HL-60 (cell line): Measurements from ENCODE around the gene SLC24A3.

ENCODE experiments used
- DNase-seq, 2 experiments: peaks; one replicate each; pipeline ENCODE4 v3.0.0-alpha.2; 2010 to 2020; ENCODE audit warnings: low read depth in 1 of 2, low spot score in 1 of 2
- H3K27ac ChIP-seq: fragments of 250-450 bp; sonication (Bioruptor Pico); replicated peaks from 2 replicates; pipeline ENCODE4 v1.5.1; 2020; ENCODE audit warnings: mild to moderate bottlenecking, moderate library complexity
- H3K27me3 ChIP-seq: fragments of 250-450 bp; sonication (Bioruptor Pico); 2 replicates; pipeline ENCODE4 v1.5.1; 2021; ENCODE audit warnings: mild to moderate bottlenecking, moderate library complexity; ENCODE audit not compliant: insufficient read depth, poor library complexity, severe bottlenecking
- H3K4me3 ChIP-seq: replicated peaks from 2 replicates; pipeline ENCODE4 v1.5.1; 2011; ENCODE audit warnings: mild to moderate bottlenecking, control low read depth, low read length; ENCODE audit not compliant: insufficient read depth
- GABPA ChIP-seq: IDR thresholded peaks from 2 replicates; pipeline ENCODE4 v1.6.1; 2012; ENCODE audit warnings: low read depth
- POLR2AphosphoS5 ChIP-seq: IDR thresholded peaks from 2 replicates; pipeline ENCODE4 v1.6.1; 2012; ENCODE audit warnings: low read depth
- SPI1 ChIP-seq: IDR thresholded peaks from 2 replicates; pipeline ENCODE4 v1.6.1; 2012; ENCODE audit warnings: low read depth, mild to moderate bottlenecking, borderline replicate concordance
- TF ChIP-seq, protein P1 (sequence below): IDR thresholded peaks from 2 replicates; pipeline ENCODE4 v1.6.1; 2012; ENCODE audit warnings: low read depth; ENCODE audit not compliant: insufficient replicate concordance
- TF ChIP-seq, protein P2 (sequence below): IDR thresholded peaks from one replicate; pipeline ENCODE4 v1.5.1; 2011; ENCODE audit warnings: low read length, control low read depth, inconsistent platforms; ENCODE audit not compliant: insufficient read depth

SLC24A3 gene

DNA sequence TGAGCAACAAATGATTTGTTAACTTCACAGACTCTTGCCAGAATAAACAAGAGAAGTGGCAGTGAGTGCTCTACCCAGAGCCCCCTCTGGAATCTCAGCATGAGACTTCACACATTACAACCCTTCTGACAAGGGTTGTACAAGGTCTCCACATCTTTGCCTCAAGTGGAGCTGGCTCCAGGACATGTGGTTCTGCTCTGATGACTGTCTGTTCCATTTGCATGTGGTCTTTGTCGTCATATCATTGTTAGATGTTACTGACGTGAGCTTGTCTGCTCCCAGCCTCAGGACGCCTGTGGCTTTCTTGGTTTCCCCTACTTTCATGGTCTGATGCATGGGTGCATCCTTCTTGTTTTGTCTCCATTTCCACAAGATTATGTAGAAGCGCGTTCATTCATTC lies 115.0 kb downstream of the SLC24A3 start:
- TF ChIP-seq SPI1 = no peak
- TF ChIP-seq, protein P1, sequence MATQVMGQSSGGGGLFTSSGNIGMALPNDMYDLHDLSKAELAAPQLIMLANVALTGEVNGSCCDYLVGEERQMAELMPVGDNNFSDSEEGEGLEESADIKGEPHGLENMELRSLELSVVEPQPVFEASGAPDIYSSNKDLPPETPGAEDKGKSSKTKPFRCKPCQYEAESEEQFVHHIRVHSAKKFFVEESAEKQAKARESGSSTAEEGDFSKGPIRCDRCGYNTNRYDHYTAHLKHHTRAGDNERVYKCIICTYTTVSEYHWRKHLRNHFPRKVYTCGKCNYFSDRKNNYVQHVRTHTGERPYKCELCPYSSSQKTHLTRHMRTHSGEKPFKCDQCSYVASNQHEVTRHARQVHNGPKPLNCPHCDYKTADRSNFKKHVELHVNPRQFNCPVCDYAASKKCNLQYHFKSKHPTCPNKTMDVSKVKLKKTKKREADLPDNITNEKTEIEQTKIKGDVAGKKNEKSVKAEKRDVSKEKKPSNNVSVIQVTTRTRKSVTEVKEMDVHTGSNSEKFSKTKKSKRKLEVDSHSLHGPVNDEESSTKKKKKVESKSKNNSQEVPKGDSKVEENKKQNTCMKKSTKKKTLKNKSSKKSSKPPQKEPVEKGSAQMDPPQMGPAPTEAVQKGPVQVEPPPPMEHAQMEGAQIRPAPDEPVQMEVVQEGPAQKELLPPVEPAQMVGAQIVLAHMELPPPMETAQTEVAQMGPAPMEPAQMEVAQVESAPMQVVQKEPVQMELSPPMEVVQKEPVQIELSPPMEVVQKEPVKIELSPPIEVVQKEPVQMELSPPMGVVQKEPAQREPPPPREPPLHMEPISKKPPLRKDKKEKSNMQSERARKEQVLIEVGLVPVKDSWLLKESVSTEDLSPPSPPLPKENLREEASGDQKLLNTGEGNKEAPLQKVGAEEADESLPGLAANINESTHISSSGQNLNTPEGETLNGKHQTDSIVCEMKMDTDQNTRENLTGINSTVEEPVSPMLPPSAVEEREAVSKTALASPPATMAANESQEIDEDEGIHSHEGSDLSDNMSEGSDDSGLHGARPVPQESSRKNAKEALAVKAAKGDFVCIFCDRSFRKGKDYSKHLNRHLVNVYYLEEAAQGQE = no peak
- TF ChIP-seq GABPA = no peak
- no peak for TF ChIP-seq POLR2AphosphoS5
- TF ChIP-seq, protein P2, sequence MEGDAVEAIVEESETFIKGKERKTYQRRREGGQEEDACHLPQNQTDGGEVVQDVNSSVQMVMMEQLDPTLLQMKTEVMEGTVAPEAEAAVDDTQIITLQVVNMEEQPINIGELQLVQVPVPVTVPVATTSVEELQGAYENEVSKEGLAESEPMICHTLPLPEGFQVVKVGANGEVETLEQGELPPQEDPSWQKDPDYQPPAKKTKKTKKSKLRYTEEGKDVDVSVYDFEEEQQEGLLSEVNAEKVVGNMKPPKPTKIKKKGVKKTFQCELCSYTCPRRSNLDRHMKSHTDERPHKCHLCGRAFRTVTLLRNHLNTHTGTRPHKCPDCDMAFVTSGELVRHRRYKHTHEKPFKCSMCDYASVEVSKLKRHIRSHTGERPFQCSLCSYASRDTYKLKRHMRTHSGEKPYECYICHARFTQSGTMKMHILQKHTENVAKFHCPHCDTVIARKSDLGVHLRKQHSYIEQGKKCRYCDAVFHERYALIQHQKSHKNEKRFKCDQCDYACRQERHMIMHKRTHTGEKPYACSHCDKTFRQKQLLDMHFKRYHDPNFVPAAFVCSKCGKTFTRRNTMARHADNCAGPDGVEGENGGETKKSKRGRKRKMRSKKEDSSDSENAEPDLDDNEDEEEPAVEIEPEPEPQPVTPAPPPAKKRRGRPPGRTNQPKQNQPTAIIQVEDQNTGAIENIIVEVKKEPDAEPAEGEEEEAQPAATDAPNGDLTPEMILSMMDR = no peak
- no peak overlapping the region for H3K4me3 ChIP-seq
- DNase-seq = no peak
- no peak overlapping the region for H3K27ac ChIP-seq
- H3K27me3 ChIP-seq = peaks cover 2% of the 10 kb centered on the region

DNA sequence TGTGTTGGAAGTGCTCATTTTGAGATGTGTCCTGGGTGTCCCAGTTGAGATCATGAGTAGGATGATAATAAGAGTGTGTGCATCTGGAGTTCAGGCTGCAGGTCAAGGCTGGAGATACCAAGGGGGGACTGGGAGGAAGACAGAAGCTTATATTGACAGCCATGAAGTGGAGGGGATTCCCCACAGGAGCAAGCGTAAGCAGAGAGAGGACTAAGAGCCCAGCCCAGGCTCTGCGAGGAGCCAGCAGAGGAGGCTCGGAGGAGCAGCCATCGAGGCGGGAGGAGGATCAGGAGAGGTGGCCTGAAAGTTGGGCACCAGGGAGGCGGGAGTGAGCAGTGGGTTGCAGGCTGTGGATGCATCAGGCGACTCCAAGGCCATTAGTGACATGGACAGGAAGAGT lies 116.2 kb downstream of the SLC24A3 start:
- TF ChIP-seq POLR2AphosphoS5 (no peak), SPI1 (no peak), GABPA (no peak)
- TF ChIP-seq, protein P1 = no peak
- TF ChIP-seq, protein P2 = no peak
- H3K27me3 ChIP-seq = peaks cover 2% of the 10 kb centered on the region
- no peak for DNase-seq

DNA sequence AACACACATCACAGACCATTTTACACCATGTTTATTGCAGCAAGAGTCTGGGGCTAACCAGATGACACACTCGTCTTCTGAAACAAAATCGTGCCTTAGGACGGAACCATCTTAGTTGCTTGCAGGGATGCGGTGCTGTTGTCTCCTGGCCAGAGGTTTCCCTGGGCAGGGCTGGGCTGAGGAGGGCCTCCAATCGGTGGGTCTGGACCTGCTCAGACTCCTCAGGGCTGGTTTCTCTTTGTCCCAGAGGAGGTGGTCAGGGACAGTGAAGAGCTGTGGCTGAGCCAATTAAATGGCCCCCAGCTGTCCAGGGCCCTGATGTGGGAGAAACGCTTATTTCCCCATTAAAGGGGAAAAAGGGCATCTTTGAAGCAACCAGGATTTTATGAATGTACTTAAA lies 117.6 kb downstream of the SLC24A3 start:
- no peak for TF ChIP-seq POLR2AphosphoS5
- TF ChIP-seq, protein P1 = no peak
- TF ChIP-seq SPI1 = no peak
- no peak for TF ChIP-seq GABPA
- TF ChIP-seq, protein P2 = no peak
- no peak for DNase-seq
- Histone ChIP-seq H3K4me3 (no peak overlapping the region), H3K27ac (no peak overlapping the region), H3K27me3 (peaks cover 2% of the 10 kb centered on the region)

More for the DNA sequence above, 116.2 kb downstream of the SLC24A3 start:
- H3K27ac ChIP-seq = no peak overlapping the region
- no peak overlapping the region for H3K4me3 ChIP-seq
